ENCODE results near the gene DLG2.
"Not testable (repeated sequence)": the region's sequence is repeated elsewhere in the genome, so short reads cannot be mapped to it uniquely, and the experiment has no call there.

DLG2 gene

DNA sequence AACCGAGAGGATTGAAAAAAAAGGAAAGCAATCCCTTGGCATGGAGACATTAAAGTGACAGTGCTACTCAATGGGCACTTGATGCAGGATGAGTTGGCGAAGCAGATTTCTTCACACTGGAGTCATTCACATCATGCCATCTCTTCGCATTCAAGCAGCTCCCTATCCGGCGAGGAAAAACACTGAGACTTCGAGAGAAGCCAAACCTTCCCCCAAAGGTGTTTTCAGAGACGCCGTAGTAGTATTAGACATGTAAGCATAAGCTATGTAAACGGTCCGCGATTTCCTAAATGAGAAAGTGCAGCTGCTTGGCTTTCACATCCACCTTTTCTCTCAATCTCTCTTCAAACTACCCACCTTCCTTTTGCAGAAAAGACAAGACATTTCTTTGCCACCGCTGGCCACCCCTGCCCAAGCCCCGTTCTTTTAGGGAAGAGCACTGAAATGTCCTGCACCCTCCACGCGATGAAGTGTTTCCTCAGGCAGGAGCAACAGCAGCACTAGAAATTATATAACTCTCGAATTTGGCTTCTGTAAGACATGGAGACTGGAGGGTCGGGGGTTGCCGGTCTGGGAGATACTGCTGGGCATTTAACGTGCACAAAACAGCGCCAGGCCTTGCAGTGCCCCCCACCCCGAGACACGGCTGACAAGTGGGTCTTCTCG is at the start of gene DLG2:
Gene DLG2 (minus strand): TSS at position 13 of the 666 bp plus-strand sequence.
- in situ Hi-C loops (cut with MboI; ENCODE audit: low sequenced_read_pairs), result no loop called here

DNA sequence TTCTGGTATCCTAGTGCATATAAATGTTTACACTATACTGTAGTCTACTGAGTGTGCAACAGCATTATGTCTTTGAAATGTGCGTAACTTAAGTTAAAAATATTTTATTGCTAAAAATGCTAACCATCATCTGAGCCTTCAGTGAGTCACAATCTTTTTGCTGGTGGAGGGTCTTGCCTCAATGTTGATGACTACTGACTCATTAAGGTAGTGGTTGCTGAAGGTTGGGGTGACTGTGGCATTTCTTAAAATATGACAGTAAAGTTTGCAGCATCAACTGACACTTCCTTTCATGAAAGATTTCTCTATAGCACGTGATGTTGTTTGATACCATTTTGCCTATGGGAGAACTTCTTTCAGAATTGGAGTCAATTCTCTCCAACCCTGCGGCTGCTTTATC is 46.2 kb upstream of the DLG2 start:
- in situ Hi-C loops (cut with MboI; ENCODE audit: low sequenced_read_pairs), result no loop called here

DNA sequence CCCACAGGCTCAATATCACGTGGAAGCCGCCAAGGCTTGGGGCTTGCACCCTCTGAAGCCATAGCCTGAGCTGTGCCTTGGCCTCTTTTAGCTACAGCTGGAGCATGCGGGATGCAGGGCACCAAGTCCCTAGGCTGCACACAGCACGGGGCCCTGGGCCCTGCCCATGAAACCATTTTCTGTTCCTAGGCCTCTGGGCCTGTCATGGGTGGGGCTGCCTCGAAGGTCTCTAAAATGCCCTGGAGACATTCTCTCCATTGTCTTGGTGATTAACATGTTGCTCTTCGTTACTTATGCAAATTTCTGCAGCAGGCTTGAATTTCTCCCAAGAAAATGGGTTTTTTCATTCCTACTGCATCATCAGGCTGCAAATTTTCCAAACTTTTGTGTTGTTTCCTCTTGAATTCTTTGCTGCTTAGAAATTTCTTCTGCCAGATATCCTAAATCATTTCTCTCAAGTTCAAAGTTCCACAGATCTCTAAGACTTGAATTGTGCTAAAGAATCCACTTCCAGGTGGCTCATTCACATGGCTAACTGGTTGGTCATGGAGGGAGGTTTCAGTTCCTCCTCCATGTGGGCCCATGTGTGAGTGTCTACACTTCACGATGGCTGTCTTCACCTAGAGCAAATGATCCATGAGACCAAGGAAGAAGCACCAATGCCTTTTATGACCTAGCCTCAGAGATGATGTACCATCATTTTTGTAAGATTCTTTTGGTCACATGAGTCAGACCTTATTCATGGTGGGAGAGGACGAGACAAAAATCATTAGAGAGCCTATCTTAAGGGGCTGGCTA is 45.2 kb upstream of the DLG2 start:
- in situ Hi-C loops (cut with MboI; ENCODE audit: low sequenced_read_pairs), result no loop called here

GRCh38 chr11:85670949-85671663 is 44.0 kb upstream of the DLG2 start:
- in situ Hi-C loops (cut with MboI; ENCODE audit: low sequenced_read_pairs), result not testable (repeated sequence)

DNA sequence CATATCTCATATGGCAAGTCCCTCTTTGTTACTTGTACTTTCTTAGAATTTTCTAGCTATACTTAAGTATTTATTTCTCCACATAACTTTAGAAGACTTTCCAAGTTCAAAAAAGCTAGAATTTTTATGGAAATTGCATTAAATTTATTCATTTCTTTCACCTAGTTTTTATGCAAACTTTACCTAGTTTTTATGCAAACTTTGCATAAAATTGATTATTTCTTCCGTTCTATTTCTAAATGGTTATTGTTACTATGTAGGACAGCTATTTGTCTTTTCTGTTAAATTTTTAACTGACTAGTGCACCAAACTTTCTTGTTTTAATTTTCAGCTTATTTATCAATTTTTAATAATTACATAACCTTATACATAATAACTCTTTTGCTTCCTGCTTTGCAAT is 41.0 kb upstream of the DLG2 start:
- in situ Hi-C loops (cut with MboI; ENCODE audit: low sequenced_read_pairs), result no loop called here

DNA sequence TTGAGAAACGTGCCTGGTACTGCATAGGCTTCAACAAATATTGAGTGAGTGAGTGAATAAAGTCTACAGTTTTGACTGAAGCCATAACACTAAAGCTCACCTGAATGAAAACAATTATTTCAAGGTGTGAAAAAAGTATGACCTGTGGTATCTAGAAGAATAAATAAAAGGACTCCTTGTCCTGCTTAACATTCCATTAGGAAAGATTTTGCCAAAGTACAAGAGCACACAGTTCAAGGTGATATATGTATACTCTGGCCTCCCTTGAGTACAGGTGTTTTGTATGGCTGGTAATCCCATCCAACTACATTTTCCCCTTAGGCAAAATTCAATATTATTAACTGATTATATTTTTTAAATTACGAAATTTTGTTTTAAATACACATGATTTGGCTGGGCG is 39.5 kb upstream of the DLG2 start:
- in situ Hi-C loops (cut with MboI; ENCODE audit: low sequenced_read_pairs), result no loop called here

DNA sequence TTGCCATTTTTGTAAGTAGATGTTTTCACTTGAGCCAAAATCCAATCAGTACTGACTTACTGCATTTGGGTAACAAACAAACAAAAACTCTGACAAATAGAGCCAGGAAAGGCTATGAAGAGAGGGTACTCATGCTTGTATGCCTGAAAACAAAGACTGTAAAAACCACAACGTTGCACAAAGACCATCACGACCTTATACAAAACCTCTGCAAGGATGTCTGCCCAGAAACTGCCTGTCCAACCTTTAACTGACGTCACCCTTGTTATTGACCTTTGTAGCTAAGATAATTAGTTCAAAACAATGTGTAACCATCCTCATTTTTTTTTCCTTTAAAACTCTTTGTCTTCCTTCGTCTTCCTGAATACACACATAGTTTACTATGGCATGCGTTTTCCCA is 38.6 kb upstream of the DLG2 start:
- in situ Hi-C loops (cut with MboI; ENCODE audit: low sequenced_read_pairs), result no loop called here

- in situ Hi-C loops (cut with MboI; ENCODE audit: low sequenced_read_pairs), result no loop called here
Observed at GRCh38 chr11:85664615-85665481, 37.7 kb upstream of the DLG2 start, which contains the start of gene CREBZF. CREBZF (minus strand) TSS chr11:85665129; CDS start chr11:85664875, 254 bp downstream.

GRCh38 chr11:85663753-85664614 is 36.8 kb upstream of the DLG2 start:
- in situ Hi-C loops (cut with MboI; ENCODE audit: low sequenced_read_pairs), result no loop called here

- in situ Hi-C loops (cut with MboI; ENCODE audit: low sequenced_read_pairs), result no loop called here
Observed at GRCh38 chr11:85663080-85663752, 36.1 kb upstream of the DLG2 start.

- in situ Hi-C loops (cut with MboI; ENCODE audit: low sequenced_read_pairs), result no loop called here
Observed at GRCh38 chr11:85661972-85662664, 35.0 kb upstream of the DLG2 start.

- in situ Hi-C loops (cut with MboI; ENCODE audit: low sequenced_read_pairs), result no loop called here
Observed at GRCh38 chr11:85658180-85658579, 31.0 kb upstream of the DLG2 start.

- in situ Hi-C loops (cut with MboI; ENCODE audit: low sequenced_read_pairs), result no loop called here
Observed at GRCh38 chr11:85656777-85657176, 29.6 kb upstream of the DLG2 start.

GRCh38 chr11:85654343-85654742 is 27.2 kb upstream of the DLG2 start:
- in situ Hi-C loops (cut with MboI; ENCODE audit: low sequenced_read_pairs), result not testable (repeated sequence)

DNA sequence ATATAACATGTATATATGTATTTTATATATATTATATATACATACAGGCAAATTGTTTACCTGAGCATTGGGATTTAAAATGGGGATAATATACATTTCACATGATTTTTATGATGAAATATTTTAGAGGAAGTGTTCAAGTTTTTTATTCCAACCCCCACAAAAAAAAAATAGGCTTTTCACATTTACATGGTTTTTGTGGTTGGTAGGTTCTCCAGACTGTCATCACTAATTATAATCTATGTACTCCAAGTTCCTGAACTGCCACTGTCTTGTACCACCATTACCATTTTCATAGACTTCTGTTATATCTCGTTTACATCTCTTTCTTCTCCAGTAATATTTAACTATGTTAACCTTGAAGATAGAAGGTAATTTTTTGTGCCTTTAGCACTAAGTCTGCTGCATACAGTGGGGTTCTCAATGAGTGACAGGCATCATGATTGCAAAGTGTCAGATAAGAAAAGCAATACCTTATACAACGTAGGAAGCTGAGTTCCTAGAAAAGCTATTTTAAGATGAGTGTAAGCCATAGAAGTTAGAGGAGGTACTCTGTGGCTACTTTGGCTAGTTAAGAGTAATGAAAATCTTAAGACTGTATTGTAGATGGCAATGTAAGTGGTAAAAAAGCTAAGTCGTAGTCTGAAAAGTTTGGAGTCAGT is 25.8 kb upstream of the DLG2 start:
- in situ Hi-C loops (cut with MboI; ENCODE audit: low sequenced_read_pairs), result no loop called here

GRCh38 chr11:85651118-85651517 is 24.0 kb upstream of the DLG2 start:
- in situ Hi-C loops (cut with MboI; ENCODE audit: low sequenced_read_pairs), result no loop called here

- in situ Hi-C loops (cut with MboI; ENCODE audit: low sequenced_read_pairs), result no loop called here
Observed at GRCh38 chr11:85647604-85648299, 20.6 kb upstream of the DLG2 start, which contains the start of gene TMEM126A. TMEM126A (plus strand) TSS chr11:85647967; CDS start chr11:85650256, 2,289 bp downstream.

Measured in HL-60/S4 treated with phorbol 12-myristate 13-acetate at 8.2 ng/mL for 4 days and 3 days (cell line).